Activated CD4-positive, alpha-beta T cell treated with anti-CD3 and anti-CD28 coated beads for 24 hours (primary cell): ENCODE results near the gene NBPF1.
"Not testable (repeated sequence)": the region's sequence is repeated elsewhere in the genome, so short reads cannot be mapped to it uniquely, and the experiment has no call there.

Source experiments
- DNase-seq, 2 donors: peaks; one replicate each; pipeline ENCODE4 v3.0.0-alpha.2; 2020; ENCODE audit warnings: low read depth in 2 of 2

Gene NBPF1

GRCh38 chr1:16613185-16614147 lies at the start of gene NBPF1:
TSS of gene NBPF1 (minus strand) at chr1:16613564.
- DNase-seq, result peak; percentile 98 to 99

GRCh38 chr1:16658234-16658633 lies 44.9 kb upstream of the NBPF1 start:
- DNase-seq, result not testable (repeated sequence)

GRCh38 chr1:16656981-16657683 lies 43.8 kb upstream of the NBPF1 start:
- DNase-seq, result not testable (repeated sequence)

DNA sequence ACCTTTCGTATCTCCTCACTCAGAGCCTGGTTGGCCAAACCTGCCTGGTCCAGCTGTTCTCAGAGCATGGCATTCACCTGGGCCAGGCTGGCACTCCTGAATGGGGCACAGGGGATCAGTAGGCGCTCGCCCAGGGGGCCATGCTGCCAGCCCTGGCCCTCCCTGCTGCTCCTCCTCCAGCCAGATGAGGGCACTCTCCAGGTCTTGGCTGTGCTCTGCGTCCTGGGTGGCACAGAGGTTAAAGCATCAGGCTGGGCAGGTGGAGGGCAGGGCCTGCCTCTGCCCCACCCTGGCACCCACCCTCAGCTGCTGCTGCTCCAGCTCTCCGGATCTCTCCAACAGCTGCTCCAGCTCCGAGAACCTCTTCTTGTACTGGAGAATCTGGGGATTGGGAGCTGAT lies 43.2 kb upstream of the NBPF1 start:
- not testable (repeated sequence) for DNase-seq

- not testable (repeated sequence) for DNase-seq
Measured at GRCh38 chr1:16651560-16651959, 38.2 kb upstream of the NBPF1 start.

DNA sequence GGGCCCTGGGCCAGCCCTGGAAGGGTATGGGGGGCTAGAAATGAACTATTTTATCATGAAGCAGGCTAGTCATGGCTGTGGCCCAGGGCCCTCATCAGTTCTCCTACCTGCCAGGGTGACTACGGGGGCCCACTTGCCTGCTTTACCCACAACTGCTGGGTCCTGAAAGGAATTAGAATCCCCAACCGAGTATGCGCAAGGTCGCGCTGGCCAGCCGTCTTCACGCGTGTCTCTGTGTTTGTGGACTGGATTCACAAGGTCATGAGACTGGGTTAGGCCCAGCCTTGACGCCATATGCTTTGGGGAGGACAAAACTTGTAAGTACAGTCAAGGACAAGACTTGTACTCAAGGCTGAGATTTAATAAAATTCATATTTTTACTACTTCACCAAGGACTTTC lies 36.6 kb upstream of the NBPF1 start:
- not testable (repeated sequence) for DNase-seq

DNA sequence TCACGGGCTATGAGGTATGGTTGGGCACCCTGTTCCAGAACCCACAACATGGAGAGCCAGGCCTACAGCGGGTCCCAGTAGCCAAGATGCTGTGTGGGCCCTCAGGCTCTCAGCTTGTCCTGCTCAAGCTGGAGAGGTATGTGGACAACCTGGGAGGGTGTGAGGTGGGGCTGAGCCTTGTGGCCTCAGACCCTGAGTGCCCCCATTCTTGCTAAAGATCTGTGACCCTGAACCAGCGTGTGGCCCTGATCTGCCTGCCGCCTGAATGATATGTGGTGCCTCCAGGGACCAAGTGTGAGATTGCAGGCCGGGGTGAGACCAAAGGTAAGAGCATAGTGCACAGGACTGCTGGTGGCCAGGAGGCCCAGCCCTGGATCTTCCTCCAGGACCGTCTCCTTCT lies 36.0 kb upstream of the NBPF1 start:
- not testable (repeated sequence) for DNase-seq

DNA sequence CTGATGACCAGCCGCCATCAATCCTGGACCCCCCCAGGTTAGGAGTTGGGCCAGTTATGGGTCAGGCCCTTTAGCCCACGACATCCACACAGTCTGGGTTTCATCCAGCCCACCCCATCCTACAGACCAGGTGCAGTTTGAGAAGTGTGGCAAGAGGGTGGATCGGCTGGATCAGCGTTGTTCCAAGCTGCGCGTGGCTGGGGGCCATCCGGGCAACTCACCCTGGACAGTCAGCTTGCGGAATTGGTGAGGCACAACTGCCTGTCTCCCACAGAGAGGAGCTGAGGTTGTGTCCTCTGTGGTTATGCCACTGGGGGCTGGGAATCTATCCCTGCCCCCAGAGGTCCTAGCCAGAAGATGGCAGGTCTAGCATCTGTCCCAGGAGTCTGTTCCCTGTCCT lies 35.4 kb upstream of the NBPF1 start:
- DNase-seq, result not testable (repeated sequence)

- not testable (repeated sequence) for DNase-seq
Measured at GRCh38 chr1:16648250-16648649, 34.9 kb upstream of the NBPF1 start.

DNA sequence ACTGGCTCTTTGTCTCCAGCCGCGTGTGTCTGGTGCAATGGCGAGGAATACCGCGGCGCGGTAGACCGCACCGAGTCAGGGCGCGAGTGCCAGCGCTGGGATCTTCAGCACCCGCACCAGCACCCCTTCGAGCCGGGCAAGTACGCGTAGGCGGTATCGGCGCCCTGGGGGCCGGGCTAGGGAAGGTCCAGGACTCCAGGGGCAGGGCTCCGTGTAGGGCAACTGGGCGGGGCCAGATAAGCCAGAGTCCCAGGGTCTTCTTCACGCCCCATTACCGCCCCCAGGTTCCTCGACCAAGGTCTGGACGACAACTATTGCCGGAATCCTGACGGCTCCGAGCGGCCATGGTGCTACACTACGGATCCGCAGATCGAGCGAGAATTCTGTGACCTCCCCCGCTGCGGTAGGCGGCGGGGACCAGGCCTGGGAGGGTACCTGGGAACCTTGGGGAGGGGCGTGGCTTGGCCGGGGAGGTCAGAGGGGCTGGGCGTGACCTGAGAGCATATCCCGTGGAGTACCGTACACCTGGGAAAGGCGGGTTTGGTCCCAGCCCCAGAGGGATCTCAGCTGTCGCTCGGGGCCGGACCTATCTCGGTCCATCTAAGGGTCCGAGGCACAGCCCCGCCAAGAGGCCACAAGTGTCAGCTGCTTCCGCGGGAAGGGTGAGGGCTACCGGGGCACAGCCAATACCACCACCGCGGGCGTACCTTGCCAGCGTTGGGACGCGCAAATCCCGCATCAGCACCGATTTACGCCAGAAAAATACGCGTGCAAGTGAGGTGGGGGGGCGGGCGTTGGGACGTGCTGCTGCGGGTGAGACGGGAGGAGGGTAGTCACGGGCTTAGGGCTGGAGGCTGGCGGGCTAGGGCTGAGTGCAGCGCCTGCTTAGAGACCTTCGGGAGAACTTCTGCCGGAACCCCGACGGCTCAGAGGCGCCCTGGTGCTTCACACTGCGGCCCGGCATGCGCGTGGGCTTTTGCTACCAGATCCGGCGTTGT lies 34.1 kb upstream of the NBPF1 start:
- DNase-seq, result not testable (repeated sequence)

GRCh38 chr1:16646716-16647115 lies 33.4 kb upstream of the NBPF1 start:
- not testable (repeated sequence) for DNase-seq

- DNase-seq, result not testable (repeated sequence)
Measured at GRCh38 chr1:16646061-16646664, 32.8 kb upstream of the NBPF1 start.

GRCh38 chr1:16645271-16646060 lies 32.1 kb upstream of the NBPF1 start:
- DNase-seq, result not testable (repeated sequence)

GRCh38 chr1:16644482-16645270 lies 31.3 kb upstream of the NBPF1 start:
- DNase-seq, result peak; percentile 100

GRCh38 chr1:16644193-16644481 lies 30.8 kb upstream of the NBPF1 start:
- DNase-seq, result no peak

DNA sequence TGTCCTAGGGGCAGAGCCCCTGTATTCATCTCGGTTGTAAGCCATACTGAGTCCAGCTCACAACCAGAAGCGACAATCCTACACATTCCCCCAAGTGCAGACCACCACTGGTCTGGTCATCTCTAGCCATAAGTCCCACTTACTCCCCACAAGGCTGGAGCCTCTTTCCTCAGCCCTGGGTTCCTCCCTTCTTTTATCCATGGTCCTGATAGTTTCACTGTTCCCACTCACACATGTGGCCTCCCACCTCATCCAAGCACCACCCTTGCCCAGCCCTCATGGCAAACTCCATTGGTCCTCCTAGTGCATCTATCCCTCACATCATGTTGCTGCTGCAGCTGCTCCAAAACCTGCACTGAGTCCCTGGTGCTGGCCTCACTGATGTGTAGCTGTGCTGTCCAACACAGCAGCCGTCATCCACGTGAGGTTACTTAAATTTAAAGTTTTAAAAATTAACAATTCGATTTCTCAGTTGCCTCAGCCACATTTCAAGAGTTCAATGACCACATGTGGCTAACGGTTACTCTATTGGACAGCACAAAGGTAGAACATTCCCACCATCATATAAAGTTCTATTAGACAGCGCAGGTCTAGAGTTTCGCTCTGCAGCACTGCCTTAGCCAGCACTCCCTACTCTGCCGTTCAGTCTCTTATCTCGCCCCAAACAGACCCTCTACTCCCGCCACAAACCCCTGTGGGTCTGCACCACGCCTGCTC lies 30.3 kb upstream of the NBPF1 start:
- not testable (repeated sequence) for DNase-seq

DNA sequence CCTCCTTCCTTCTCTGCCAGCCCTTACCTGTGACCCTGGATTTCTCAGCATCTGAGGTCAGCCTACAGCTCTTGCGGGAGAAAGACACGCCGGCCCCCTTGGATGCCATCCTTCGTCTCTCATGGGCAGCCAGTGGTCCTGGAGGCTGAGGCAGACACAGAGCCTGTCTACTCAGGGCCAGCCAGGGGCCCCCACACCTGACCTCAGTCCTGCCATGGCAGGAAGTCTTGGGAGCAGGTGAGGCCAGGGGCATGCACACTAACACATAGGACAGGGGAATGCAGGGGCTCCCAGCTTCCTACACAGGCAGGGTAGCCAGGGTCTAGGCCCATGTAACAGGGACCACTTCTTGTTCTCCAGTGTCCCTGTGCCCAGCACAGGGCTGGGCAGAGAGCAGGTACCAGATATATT lies 29.6 kb upstream of the NBPF1 start:
- DNase-seq, result not testable (repeated sequence)

DNA sequence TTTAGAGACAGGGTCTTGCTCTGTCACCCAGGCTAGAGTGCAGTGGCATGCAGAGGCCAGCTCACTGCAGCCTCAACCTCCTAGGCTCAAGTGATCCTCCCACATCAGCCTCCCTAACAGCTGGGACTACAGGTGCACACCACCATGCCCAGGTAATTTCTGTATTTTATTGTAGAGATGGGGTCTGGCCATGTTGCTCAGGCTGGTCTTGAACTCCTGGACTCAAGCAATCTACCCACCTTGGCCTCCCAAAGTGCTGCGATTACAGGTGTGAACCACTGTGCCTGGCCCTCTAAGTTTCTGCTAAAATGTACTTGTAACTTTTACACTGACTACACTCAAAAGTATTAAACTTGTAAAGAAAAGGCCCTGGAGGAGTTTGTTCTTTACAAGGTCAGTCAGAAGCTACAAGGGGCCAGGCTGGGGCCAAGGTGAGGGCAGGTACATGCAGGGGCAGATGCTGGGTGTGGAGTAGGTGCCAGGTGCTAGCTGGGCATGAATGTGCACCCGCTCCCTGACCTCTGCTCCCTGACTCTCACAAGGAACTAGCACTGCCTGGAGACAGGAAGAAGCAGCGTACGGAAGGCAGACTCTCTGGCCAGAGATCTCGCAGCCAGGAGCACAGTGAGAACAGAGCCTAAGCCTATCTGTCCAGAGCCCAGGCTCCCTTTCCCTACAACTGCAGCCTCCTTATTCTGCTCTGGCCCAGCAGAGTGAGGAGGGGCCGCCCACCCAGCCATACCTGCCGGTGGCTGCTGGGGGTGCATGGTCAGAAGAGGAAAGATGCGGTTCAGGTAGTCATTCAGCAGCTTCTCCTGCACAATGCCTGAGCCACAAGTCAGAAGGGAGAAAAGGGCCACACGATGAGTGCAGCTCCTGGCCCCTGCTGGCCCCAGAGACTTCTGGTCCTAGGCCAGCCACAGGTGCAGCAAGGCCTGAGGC lies 28.9 kb upstream of the NBPF1 start:
- not testable (repeated sequence) for DNase-seq
